Right atrium auricular region (tissue), 2 donors: ENCODE results near the gene NPPB. TPM values are rescaled to one million over a fixed set of nuclear protein-coding genes. Genes with fewer than 3 reads are reported as not detected.

Experiments used
- DNase-seq: peaks from one replicate; pipeline ENCODE4 v3.0.0-alpha.2; 2019; ENCODE audit warnings: low spot score
- H3K27ac ChIP-seq, 2 donors: fragments of 200-600 bp; sonication (generic); 1 replicate in 1 of 2; 2 replicates in 1 of 2; pipeline ENCODE4 v1.5.1; 2016 to 2019
- H3K27me3 ChIP-seq, 2 donors: fragments of 200-600 bp; sonication (generic); one replicate each; pipeline versions ENCODE4 v1.5.1 to v1.6.0; 2017 to 2019
- H3K36me3 ChIP-seq: fragments of 200-600 bp; sonication (generic); one replicate; pipeline ENCODE4 v1.5.1; 2016
- H3K4me1 ChIP-seq, 2 donors: fragments of 200-600 bp; sonication (generic); one replicate each; pipeline versions ENCODE4 v1.5.1 to v1.6.0; 2017 to 2019
- H3K4me3 ChIP-seq, 2 donors: fragments of 200-600 bp; sonication (generic); 1 replicate in 1 of 2; 2 replicates in 1 of 2; pipeline ENCODE4 v1.5.1; 2017 to 2019; ENCODE audit warnings: mild to moderate bottlenecking in 1 of 2, moderate library complexity in 1 of 2
- H3K9me3 ChIP-seq, 2 donors: fragments of 200-600 bp; sonication (generic); one replicate each; pipeline ENCODE4 v1.5.1; 2019
- total RNA-seq, 2 donors: library from RNA; depleted of rRNA; stranded (reverse); fragments of >200 nt; gene quantifications; one replicate each; pipeline ENCODE4 v1.1.0, GENCODE V29; 2016
- TF ChIP-seq, protein P1 (sequence below), 2 donors: fragments of 200-600 bp; sonication (generic); IDR thresholded peaks; one replicate each; pipeline ENCODE4 v1.5.1; 2019; ENCODE audit warnings: antibody characterized with exemption in 2 of 2

NPPB gene
- total RNA-seq, 2 donors from 2014 or later = 1,081 to 10,488 TPM

DNA sequence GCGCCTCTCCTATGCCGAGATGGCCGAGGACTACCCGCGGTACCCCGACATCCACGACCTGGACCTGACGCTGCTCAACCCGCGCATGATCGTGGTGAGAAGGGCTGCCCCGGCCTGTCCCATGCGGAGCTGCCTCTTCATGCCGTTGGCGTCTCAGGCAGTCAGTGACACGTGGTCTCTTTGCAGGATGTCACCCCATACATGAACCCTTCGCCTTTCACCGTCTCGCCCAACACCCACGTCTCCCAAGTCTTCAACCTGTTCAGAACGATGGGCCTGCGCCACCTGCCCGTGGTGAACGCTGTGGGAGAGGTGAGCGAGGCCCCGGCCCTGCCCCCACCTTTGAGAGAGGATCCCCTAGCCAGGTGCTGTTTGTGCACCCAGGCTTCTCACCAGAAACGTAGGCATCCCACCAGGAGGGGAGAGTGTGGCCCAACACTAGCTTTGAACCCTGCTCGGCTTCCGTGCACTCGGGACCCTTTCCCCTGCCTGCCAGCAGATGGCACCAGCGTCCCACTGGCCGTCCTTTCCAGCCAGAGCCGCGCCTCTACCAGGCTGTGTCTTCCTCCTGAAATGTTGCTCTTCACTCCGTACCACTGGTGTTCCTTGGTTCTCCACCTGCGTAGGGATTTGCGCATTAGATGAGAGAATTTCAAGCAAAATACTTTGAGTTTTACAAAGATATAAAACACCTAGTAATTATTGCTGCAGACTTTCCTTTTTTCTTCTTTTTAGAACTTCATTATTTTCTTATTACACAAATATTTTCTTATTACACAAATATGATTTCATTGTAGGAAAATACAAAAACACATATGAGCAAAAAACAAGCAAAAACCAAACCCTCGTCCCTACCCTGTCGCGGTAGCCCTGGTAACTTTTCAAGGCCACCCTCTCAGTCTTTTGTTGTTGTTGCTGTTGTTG, 20.1 kb downstream of the NPPB start:
- no peak for DNase-seq
- TF ChIP-seq, protein P1, sequence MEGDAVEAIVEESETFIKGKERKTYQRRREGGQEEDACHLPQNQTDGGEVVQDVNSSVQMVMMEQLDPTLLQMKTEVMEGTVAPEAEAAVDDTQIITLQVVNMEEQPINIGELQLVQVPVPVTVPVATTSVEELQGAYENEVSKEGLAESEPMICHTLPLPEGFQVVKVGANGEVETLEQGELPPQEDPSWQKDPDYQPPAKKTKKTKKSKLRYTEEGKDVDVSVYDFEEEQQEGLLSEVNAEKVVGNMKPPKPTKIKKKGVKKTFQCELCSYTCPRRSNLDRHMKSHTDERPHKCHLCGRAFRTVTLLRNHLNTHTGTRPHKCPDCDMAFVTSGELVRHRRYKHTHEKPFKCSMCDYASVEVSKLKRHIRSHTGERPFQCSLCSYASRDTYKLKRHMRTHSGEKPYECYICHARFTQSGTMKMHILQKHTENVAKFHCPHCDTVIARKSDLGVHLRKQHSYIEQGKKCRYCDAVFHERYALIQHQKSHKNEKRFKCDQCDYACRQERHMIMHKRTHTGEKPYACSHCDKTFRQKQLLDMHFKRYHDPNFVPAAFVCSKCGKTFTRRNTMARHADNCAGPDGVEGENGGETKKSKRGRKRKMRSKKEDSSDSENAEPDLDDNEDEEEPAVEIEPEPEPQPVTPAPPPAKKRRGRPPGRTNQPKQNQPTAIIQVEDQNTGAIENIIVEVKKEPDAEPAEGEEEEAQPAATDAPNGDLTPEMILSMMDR (IDR thresholded peaks at IDR 0.05) = peak; percentile 94 to 99
- Histone ChIP-seq H3K9me3 (no peaks in the 10 kb centered on the region), H3K27ac (peak overlapping the region; percentile 85 to 92), H3K27me3 (no peaks in the 10 kb centered on the region), H3K4me1 (peaks cover 0 to 44% of the 10 kb centered on the region in 2 donors), H3K36me3 (peaks cover 85% of the 10 kb centered on the region), H3K4me3 (no peak overlapping the region)

DNA sequence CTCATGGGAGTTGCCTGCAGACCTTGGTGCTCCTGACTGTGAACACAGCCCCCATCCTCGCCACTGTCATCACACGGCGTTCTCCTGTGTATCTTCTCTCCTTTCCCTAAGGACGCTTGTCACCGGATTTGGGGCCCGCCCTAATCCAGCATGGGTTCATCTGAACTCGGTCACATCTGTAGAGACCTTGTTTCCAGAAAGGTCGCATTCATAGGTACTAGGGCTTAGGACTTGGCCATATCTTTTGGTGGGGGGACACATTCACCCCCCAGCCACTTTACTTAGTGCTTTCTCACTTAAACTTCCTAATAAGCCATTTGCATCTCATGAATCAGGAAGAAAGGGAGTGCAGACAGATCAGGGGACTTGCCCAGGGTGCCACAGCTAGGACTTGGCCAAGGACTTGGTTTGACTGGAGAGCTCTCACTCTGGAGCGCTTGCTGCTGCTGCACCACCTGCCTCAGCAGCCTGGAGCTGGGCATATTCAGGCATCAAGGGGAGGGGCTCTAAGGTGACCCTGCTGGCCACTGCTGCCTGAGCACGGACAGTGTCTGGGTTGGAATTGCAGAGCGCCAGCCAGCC, 20.9 kb downstream of the NPPB start:
- H3K36me3 ChIP-seq = peaks cover 91% of the 10 kb centered on the region
- DNase-seq = no peak
- no peak overlapping the region for H3K4me3 ChIP-seq
- no peaks in the 10 kb centered on the region for H3K9me3 ChIP-seq
- TF ChIP-seq, protein P1 (IDR thresholded peaks at IDR 0.05) = no peak
- H3K27ac ChIP-seq = no peak overlapping the region
- no peaks in the 10 kb centered on the region for H3K27me3 ChIP-seq
- H3K4me1 ChIP-seq = peaks cover 0 to 38% of the 10 kb centered on the region in 2 donors

DNA sequence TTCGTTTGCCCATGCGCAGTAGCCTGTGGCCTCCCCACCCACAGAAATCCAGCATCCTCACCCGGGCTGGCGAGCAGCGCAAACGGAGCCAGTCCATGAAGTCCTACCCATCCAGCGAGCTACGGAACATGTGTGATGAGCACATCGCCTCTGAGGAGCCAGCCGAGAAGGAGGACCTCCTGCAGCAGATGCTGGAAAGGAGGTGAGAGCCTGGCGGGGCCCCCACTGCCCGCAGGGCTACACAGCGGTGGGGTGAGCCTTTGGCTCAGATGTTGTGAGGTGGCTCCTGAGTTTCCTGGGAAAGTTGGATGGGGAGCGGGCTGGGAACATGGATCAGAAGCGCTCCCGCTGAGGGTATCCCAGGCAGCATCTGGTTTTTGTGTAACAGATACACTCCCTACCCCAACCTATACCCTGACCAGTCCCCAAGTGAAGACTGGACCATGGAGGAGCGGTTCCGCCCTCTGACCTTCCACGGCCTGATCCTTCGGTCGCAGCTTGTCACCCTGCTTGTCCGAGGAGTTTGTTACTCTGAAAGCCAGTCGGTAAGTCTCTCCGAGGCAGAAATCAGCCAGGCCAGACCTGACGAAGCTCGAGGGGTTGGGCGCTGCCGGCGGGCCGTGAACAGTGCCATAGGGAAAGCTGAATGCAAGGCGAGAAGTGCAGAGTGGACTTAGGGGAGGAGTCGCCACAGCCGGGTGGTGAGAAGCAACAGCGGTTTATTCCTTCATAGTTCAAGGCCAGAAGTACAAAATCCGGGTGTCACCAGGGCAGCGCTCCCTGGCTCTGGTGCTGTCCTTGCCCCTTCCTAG, 21.6 kb downstream of the NPPB start:
- Histone ChIP-seq H3K4me1 (peaks cover 0 to 31% of the 10 kb centered on the region in 2 donors), H3K36me3 (peaks cover 94% of the 10 kb centered on the region), H3K27ac (no peak overlapping the region), H3K27me3 (no peaks in the 10 kb centered on the region), H3K9me3 (no peaks in the 10 kb centered on the region), H3K4me3 (no peak overlapping the region)
- no peak for DNase-seq
- TF ChIP-seq, protein P1 (IDR thresholded peaks at IDR 0.05) = no peak

- H3K4me1 ChIP-seq = peaks cover 0 to 16% of the 10 kb centered on the region in 2 donors
- no peak overlapping the region for H3K4me3 ChIP-seq
- no peak overlapping the region for H3K27ac ChIP-seq
- H3K27me3 ChIP-seq = no peaks in the 10 kb centered on the region
- TF ChIP-seq, protein P1 (IDR thresholded peaks at IDR 0.05) = no peak
- peaks cover 90% of the 10 kb centered on the region for H3K36me3 ChIP-seq
- H3K9me3 ChIP-seq = no peaks in the 10 kb centered on the region
- DNase-seq = no peak
Measured at GRCh38 chr1:11835441-11836225, 23.1 kb downstream of the NPPB start.

GRCh38 chr1:11833900-11834299, 24.8 kb downstream of the NPPB start:
- no peak for DNase-seq
- no peak overlapping the region for H3K4me3 ChIP-seq
- TF ChIP-seq, protein P1 (IDR thresholded peaks at IDR 0.05) = no peak
- H3K9me3 ChIP-seq = no peaks in the 10 kb centered on the region
- no peak overlapping the region for H3K27ac ChIP-seq
- H3K4me1 ChIP-seq = peaks cover 0 to 1% of the 10 kb centered on the region in 2 donors
- H3K27me3 ChIP-seq = no peaks in the 10 kb centered on the region
- H3K36me3 ChIP-seq = peaks cover 89% of the 10 kb centered on the region
